IPS DF 6.9 (cell line): ENCODE results near the gene MUC4.
"Not testable (repeated sequence)": the region's sequence is repeated elsewhere in the genome, so short reads cannot be mapped to it uniquely, and the experiment has no call there.

Experiments used
- DNase-seq: peaks from one replicate; pipeline ENCODE4 v3.0.0-alpha.2; 2013; ENCODE audit warnings: low read depth, low spot score
- H3K27ac ChIP-seq: one replicate; pipeline ENCODE4 v1.5.1; 2013; ENCODE audit warnings: low read length, control low read depth
- H3K27me3 ChIP-seq: 2 replicates; pipeline ENCODE4 v1.6.1; 2013; ENCODE audit warnings: mild to moderate bottlenecking, low read length; ENCODE audit not compliant: control insufficient read depth, insufficient read depth
- H3K36me3 ChIP-seq: 2 replicates; pipeline ENCODE4 v1.6.1; 2013; ENCODE audit warnings: low read length; ENCODE audit not compliant: control insufficient read depth, insufficient read depth
- H3K4me1 ChIP-seq: 2 replicates; pipeline ENCODE4 v1.6.1; 2013; ENCODE audit warnings: low read length; ENCODE audit not compliant: control insufficient read depth, insufficient read depth
- H3K4me3 ChIP-seq: 2 replicates; pipeline ENCODE4 v1.5.1; 2013; ENCODE audit warnings: mild to moderate bottlenecking, low read length
- H3K9me3 ChIP-seq: 2 replicates; pipeline ENCODE4 v1.6.1; 2013; ENCODE audit warnings: low read length, inconsistent platforms; ENCODE audit not compliant: control insufficient read depth, insufficient read depth
- WGBS: extraction: QIAGEN DNeasy Blood & Tissue Kit; methylation state at CpG from one replicate; pipeline ENCODE4 v1.1.7; 2013; ENCODE audit warnings: mixed read lengths, missing lambda C conversion rate; ENCODE audit not compliant: insufficient read length, insufficient coverage; 5-methylcytosine and 5-hydroxymethylcytosine counted together

The MUC4 gene

GRCh38 chr3:195809796-195810454 is 1.8 kb downstream of the MUC4 start:
- Histone ChIP-seq H3K9me3 (no peaks in the 10 kb centered on the region), H3K27me3 (no peaks in the 10 kb centered on the region), H3K27ac (no peak overlapping the region), H3K36me3 (no peaks in the 10 kb centered on the region), H3K4me3 (no peak overlapping the region), H3K4me1 (peaks cover 18% of the 10 kb centered on the region)
- no CpG with 5 or more reads among the region's 22 CpGs for WGBS
- DNase-seq, result no peak

GRCh38 chr3:195809291-195809785 is 2.4 kb downstream of the MUC4 start:
- H3K27ac ChIP-seq, result no peak overlapping the region
- no peak for DNase-seq
- no peaks in the 10 kb centered on the region for H3K36me3 ChIP-seq
- H3K27me3 ChIP-seq, result no peaks in the 10 kb centered on the region
- no peaks in the 10 kb centered on the region for H3K9me3 ChIP-seq
- no peak overlapping the region for H3K4me3 ChIP-seq
- WGBS, result no CpG with 5 or more reads among the region's 17 CpGs
- H3K4me1 ChIP-seq, result peaks cover 18% of the 10 kb centered on the region

- Histone ChIP-seq H3K36me3 (no peaks in the 10 kb centered on the region), H3K4me3 (no peak overlapping the region), H3K4me1 (peaks cover 18% of the 10 kb centered on the region), H3K27ac (no peak overlapping the region), H3K9me3 (no peaks in the 10 kb centered on the region), H3K27me3 (no peaks in the 10 kb centered on the region)
- no CpG with 5 or more reads among the region's 11 CpGs for WGBS
- no peak for DNase-seq
Observed at GRCh38 chr3:195808741-195809290, 2.9 kb downstream of the MUC4 start.

- no peaks in the 10 kb centered on the region for H3K9me3 ChIP-seq
- DNase-seq, result no peak
- no peak overlapping the region for H3K27ac ChIP-seq
- no peak overlapping the region for H3K4me3 ChIP-seq
- no peaks in the 10 kb centered on the region for H3K36me3 ChIP-seq
- peaks cover 18% of the 10 kb centered on the region for H3K4me1 ChIP-seq
- no peaks in the 10 kb centered on the region for H3K27me3 ChIP-seq
- WGBS, result no CpG with 5 or more reads among the region's 15 CpGs
Observed at GRCh38 chr3:195807681-195808121, 4.0 kb downstream of the MUC4 start.

GRCh38 chr3:195806916-195807231 is 4.9 kb downstream of the MUC4 start:
- DNase-seq, result no peak
- H3K4me1 ChIP-seq, result peaks cover 21% of the 10 kb centered on the region
- no peak overlapping the region for H3K27ac ChIP-seq
- no peaks in the 10 kb centered on the region for H3K9me3 ChIP-seq
- H3K27me3 ChIP-seq, result no peaks in the 10 kb centered on the region
- H3K36me3 ChIP-seq, result no peaks in the 10 kb centered on the region
- H3K4me3 ChIP-seq, result no peak overlapping the region
- WGBS, result no CpG with 5 or more reads among the region's 8 CpGs

- peak; percentile 92 for DNase-seq
- H3K27me3 ChIP-seq, result no peaks in the 10 kb centered on the region
- H3K4me3 ChIP-seq, result no peak overlapping the region
- H3K4me1 ChIP-seq, result peaks cover 21% of the 10 kb centered on the region
- no peaks in the 10 kb centered on the region for H3K36me3 ChIP-seq
- WGBS, result no CpG with 5 or more reads among the region's 11 CpGs
- H3K9me3 ChIP-seq, result no peaks in the 10 kb centered on the region
- H3K27ac ChIP-seq, result peak overlapping the region; percentile 36
Observed at GRCh38 chr3:195806211-195806915, 5.4 kb downstream of the MUC4 start.

- not testable (repeated sequence) for H3K4me3 ChIP-seq, H3K27ac ChIP-seq, H3K36me3 ChIP-seq, H3K9me3 ChIP-seq, DNase-seq, H3K27me3 ChIP-seq
- WGBS, result no CpG with 5 or more reads among the region's 5 CpGs
- peaks cover 19% of the 10 kb centered on the region for H3K4me1 ChIP-seq
Observed at GRCh38 chr3:195805588-195805987, 6.1 kb downstream of the MUC4 start.

- WGBS, result no CpG with 5 or more reads among the region's 14 CpGs
- Histone ChIP-seq H3K9me3 (no peaks in the 10 kb centered on the region), H3K36me3 (no peaks in the 10 kb centered on the region), H3K4me1 (peaks cover 16% of the 10 kb centered on the region), H3K27me3 (no peaks in the 10 kb centered on the region), H3K27ac (no peak overlapping the region), H3K4me3 (no peak overlapping the region)
- DNase-seq, result no peak
Observed at GRCh38 chr3:195805181-195805580, 6.5 kb downstream of the MUC4 start.

- H3K9me3 ChIP-seq, result no peaks in the 10 kb centered on the region
- no peak overlapping the region for H3K4me3 ChIP-seq
- DNase-seq, result no peak
- peaks cover 10% of the 10 kb centered on the region for H3K4me1 ChIP-seq
- no peaks in the 10 kb centered on the region for H3K36me3 ChIP-seq
- H3K27ac ChIP-seq, result no peak overlapping the region
- WGBS, result 100% methylated on average over 2 of the region's 20 CpGs
- no peaks in the 10 kb centered on the region for H3K27me3 ChIP-seq
Observed at GRCh38 chr3:195803289-195803908, 8.3 kb downstream of the MUC4 start.

GRCh38 chr3:195802795-195803194 is 8.9 kb downstream of the MUC4 start:
- DNase-seq, result no peak
- Histone ChIP-seq H3K4me3 (no peak overlapping the region), H3K4me1 (peaks cover 10% of the 10 kb centered on the region)

More at GRCh38 chr3:195802795-195803194, 8.9 kb downstream of the MUC4 start:
- no peak overlapping the region for H3K27ac ChIP-seq
- no peaks in the 10 kb centered on the region for H3K27me3 ChIP-seq
- no peaks in the 10 kb centered on the region for H3K9me3 ChIP-seq
- no peaks in the 10 kb centered on the region for H3K36me3 ChIP-seq
- 100% methylated on average over 2 of the region's 9 CpGs for whole genome bisulfite sequencing
